ENCODE data around the gene CEP131.
"Not testable (repeated sequence)": the region's sequence is repeated elsewhere in the genome, so short reads cannot be mapped to it uniquely, and the experiment has no call there.

Gene CEP131

GRCh38 chr17:81165246-81166032, 57.3 kb downstream of the CEP131 start, which contains the start of gene PVALEF:
PVALEF (plus strand) TSS chr17:81165507; CDS start chr17:81181227, 15,720 bp downstream.
- DNase-seq (ENCODE audit: low spot score) = no peak

- DNase-seq (ENCODE audit: low spot score) = no peak
Observed at GRCh38 chr17:81164371-81165245, 58.2 kb downstream of the CEP131 start.

- no peak for DNase-seq (ENCODE audit: low spot score)
Observed at GRCh38 chr17:81163703-81164370, 58.9 kb downstream of the CEP131 start.

- no peak for DNase-seq (ENCODE audit: low spot score)
Observed at GRCh38 chr17:81163051-81163695, 59.6 kb downstream of the CEP131 start.

- no peak for DNase-seq (ENCODE audit: low spot score)
Observed at GRCh38 chr17:81162491-81162890, 60.3 kb downstream of the CEP131 start.

- no peak for DNase-seq (ENCODE audit: low spot score)
Observed at GRCh38 chr17:81161972-81162371, 60.8 kb downstream of the CEP131 start.

GRCh38 chr17:81161536-81161935, 61.2 kb downstream of the CEP131 start:
- no peak for DNase-seq (ENCODE audit: low spot score)

- DNase-seq (ENCODE audit: low spot score) = no peak
Observed at GRCh38 chr17:81160747-81161453, 61.9 kb downstream of the CEP131 start.

GRCh38 chr17:81160306-81160705, 62.5 kb downstream of the CEP131 start:
- no peak for DNase-seq (ENCODE audit: low spot score)

- no peak for DNase-seq (ENCODE audit: low spot score)
Observed at GRCh38 chr17:81159611-81160265, 63.0 kb downstream of the CEP131 start.

GRCh38 chr17:81158688-81159590, 63.8 kb downstream of the CEP131 start:
- DNase-seq (ENCODE audit: low spot score) = no peak

GRCh38 chr17:81157848-81158687, 64.7 kb downstream of the CEP131 start:
- DNase-seq (ENCODE audit: low spot score) = no peak

GRCh38 chr17:81156866-81157805, 65.6 kb downstream of the CEP131 start:
- no peak for DNase-seq (ENCODE audit: low spot score)

- DNase-seq (ENCODE audit: low spot score) = no peak
Observed at GRCh38 chr17:81154961-81155360, 67.8 kb downstream of the CEP131 start.

GRCh38 chr17:81154016-81154415, 68.7 kb downstream of the CEP131 start:
- DNase-seq (ENCODE audit: low spot score) = not testable (repeated sequence)

GRCh38 chr17:81153340-81153803, 69.4 kb downstream of the CEP131 start:
- DNase-seq (ENCODE audit: low spot score) = peak; percentile 58

- DNase-seq (ENCODE audit: low spot score) = no peak
Observed at GRCh38 chr17:81152288-81152828, 70.4 kb downstream of the CEP131 start.

Measured in germinal center (tissue), 1 donor.